ENCODE results near the gene SRGAP2C.
A peak's percentile ranks its signal among the peaks of the same experiment; 100 is the strongest.
"Not testable (repeated sequence)": the region's sequence is repeated elsewhere in the genome, so short reads cannot be mapped to it uniquely, and the experiment has no call there.

The SRGAP2C gene

GRCh38 chr1:121385563-121386288 lies 201.0 kb downstream of the SRGAP2C start:
- DNase-seq, result not testable (repeated sequence)

GRCh38 chr1:121386319-121386948 lies 201.7 kb downstream of the SRGAP2C start:
- DNase-seq, result not testable (repeated sequence)

- DNase-seq, result not testable (repeated sequence)
Observed at GRCh38 chr1:121389895-121390560, 205.3 kb downstream of the SRGAP2C start.

- not testable (repeated sequence) for DNase-seq
Observed at GRCh38 chr1:121392130-121392529, 207.4 kb downstream of the SRGAP2C start.

GRCh38 chr1:121395718-121396201 lies 211.0 kb downstream of the SRGAP2C start:
- DNase-seq, result peak; percentile 17

GRCh38 chr1:121396335-121397081 lies 211.7 kb downstream of the SRGAP2C start:
- DNase-seq, result peak; percentile 34

GRCh38 chr1:121397101-121397500 lies 212.3 kb downstream of the SRGAP2C start:
- not testable (repeated sequence) for DNase-seq

- not testable (repeated sequence) for DNase-seq
Observed at GRCh38 chr1:121399193-121399592, 214.4 kb downstream of the SRGAP2C start.

GRCh38 chr1:121400108-121400507 lies 215.3 kb downstream of the SRGAP2C start:
- not testable (repeated sequence) for DNase-seq

- not testable (repeated sequence) for DNase-seq
Observed at GRCh38 chr1:121400541-121401310, 216.0 kb downstream of the SRGAP2C start.

- not testable (repeated sequence) for DNase-seq
Observed at GRCh38 chr1:121401375-121401955, 216.7 kb downstream of the SRGAP2C start.

- not testable (repeated sequence) for DNase-seq
Observed at GRCh38 chr1:121403254-121403653, 218.5 kb downstream of the SRGAP2C start.

- no peak for DNase-seq
Observed at GRCh38 chr1:121408354-121408753, 223.6 kb downstream of the SRGAP2C start.

- no peak for DNase-seq
Observed at GRCh38 chr1:121413821-121414220, 229.0 kb downstream of the SRGAP2C start.

- no peak for DNase-seq
Observed at GRCh38 chr1:121414905-121415304, 230.1 kb downstream of the SRGAP2C start.

GRCh38 chr1:121417325-121417923 lies 232.6 kb downstream of the SRGAP2C start:
- DNase-seq, result no peak

- no peak for DNase-seq
Observed at GRCh38 chr1:121418369-121419049, 233.7 kb downstream of the SRGAP2C start.

- not testable (repeated sequence) for DNase-seq
Observed at GRCh38 chr1:121419050-121419615, 234.4 kb downstream of the SRGAP2C start.

- not testable (repeated sequence) for DNase-seq
Observed at GRCh38 chr1:121421490-121421889, 236.7 kb downstream of the SRGAP2C start.

- DNase-seq, result not testable (repeated sequence)
Observed at GRCh38 chr1:121423956-121424355, 239.2 kb downstream of the SRGAP2C start.
